Neural progenitor cell (in vitro differentiated cells): ENCODE results near the gene MAD1L1. TPM values are rescaled to one million over a fixed set of nuclear protein-coding genes. Genes with fewer than 3 reads are reported as not detected.

Experiments
- DNase-seq: peaks from one replicate; pipeline ENCODE4 v3.0.0-alpha.2; 2016; ENCODE audit warnings: low spot score
- H2AFZ ChIP-seq: fragments of 200-600 bp; sonication (generic); replicated peaks from 2 replicates; pipeline ENCODE4 v1.6.1; 2016; ENCODE audit warnings: antibody characterized with exemption
- H3F3A ChIP-seq: fragments of 200-600 bp; sonication (generic); 2 replicates; pipeline ENCODE4 v1.6.1; 2016; ENCODE audit warnings: antibody characterized with exemption, low read depth
- H3K27ac ChIP-seq: fragments of 200-600 bp; sonication (generic); 2 replicates; pipeline ENCODE4 v1.5.1; 2016; ENCODE audit warnings: mild to moderate bottlenecking
- H3K27me3 ChIP-seq: fragments of 200-600 bp; sonication (generic); 2 replicates; pipeline ENCODE4 v1.6.1; 2016; ENCODE audit warnings: mild to moderate bottlenecking, moderate library complexity
- H3K36me3 ChIP-seq: fragments of 200-600 bp; sonication (generic); 2 replicates; pipeline ENCODE4 v1.5.1; 2016
- H3K4me1 ChIP-seq: fragments of 200-600 bp; sonication (generic); 2 replicates; pipeline ENCODE4 v1.6.1; 2016; ENCODE audit warnings: mixed run types
- H3K4me2 ChIP-seq: fragments of 200-600 bp; sonication (generic); 2 replicates; pipeline ENCODE4 v1.6.1; 2016
- H3K4me3 ChIP-seq: fragments of 200-600 bp; sonication (generic); 2 replicates; pipeline ENCODE4 v1.5.1; 2016
- H3K79me2 ChIP-seq: fragments of 200-600 bp; sonication (generic); 2 replicates; pipeline ENCODE4 v1.6.1; 2016; ENCODE audit warnings: low read depth
- H3K9ac ChIP-seq: fragments of 200-600 bp; sonication (generic); 2 replicates; pipeline ENCODE4 v1.6.1; 2016
- H3K9me3 ChIP-seq: fragments of 200-600 bp; sonication (generic); 2 replicates; pipeline ENCODE4 v1.5.1; 2016; ENCODE audit warnings: low read depth
- H4K20me1 ChIP-seq: fragments of 200-600 bp; sonication (generic); 2 replicates; pipeline ENCODE4 v1.6.1; 2016; ENCODE audit warnings: low read depth
- H3K27ac Mint-ChIP-seq: 3 replicates; pipeline ENCODE4 v1.8.0; 2021; ENCODE audit warnings: mixed read lengths
- H3K27me3 Mint-ChIP-seq: 2 replicates; pipeline ENCODE4 v1.8.0; 2022; ENCODE audit warnings: low read depth, mild to moderate bottlenecking, inconsistent platforms, moderate library complexity, mixed read lengths; ENCODE audit not compliant: insufficient read depth
- H3K36me3 Mint-ChIP-seq: 3 replicates; pipeline ENCODE4 v1.8.0; 2021; ENCODE audit warnings: mixed read lengths
- H3K4me1 Mint-ChIP-seq: 3 replicates; pipeline ENCODE4 v1.8.0; 2021; ENCODE audit warnings: mixed read lengths
- H3K4me3 Mint-ChIP-seq: 3 replicates; pipeline ENCODE4 v1.8.0; 2021; ENCODE audit warnings: mild to moderate bottlenecking, moderate library complexity, mixed read lengths
- H3K9me3 Mint-ChIP-seq: 3 replicates; pipeline ENCODE4 v1.8.0; 2020; ENCODE audit warnings: mixed read lengths
- CTCF ChIP-seq: fragments of 200-600 bp; sonication (generic); IDR thresholded peaks from 2 replicates; pipeline ENCODE4 v1.5.1; 2017; ENCODE audit warnings: antibody characterized with exemption, mild to moderate bottlenecking
- EZH2 ChIP-seq: fragments of 200-600 bp; sonication (generic); IDR thresholded peaks from 2 replicates; pipeline ENCODE4 v1.6.1; 2017; ENCODE audit warnings: antibody characterized with exemption, mild to moderate bottlenecking, moderate library complexity
- EZH2phosphoT487 ChIP-seq: fragments of 200-600 bp; sonication (generic); IDR thresholded peaks from 2 replicates; pipeline ENCODE4 v1.6.1; 2017; ENCODE audit warnings: antibody characterized with exemption
- total RNA-seq: library from RNA; depleted of rRNA; stranded (reverse); fragments of >200 nt; gene quantifications from 2 replicates; pipeline ENCODE4 v1.2.3, GENCODE V29; 2015; ENCODE audit warnings: low replicate concordance

The MAD1L1 gene
- total RNA-seq, 1 donor from 2014 or later = 23.7 TPM

GRCh38 chr7:2158331-2159175 is 74.2 kb downstream of the MAD1L1 start:
- Mint-ChIP-seq H3K36me3 (peaks cover 12% of the 10 kb centered on the region), H3K27ac (peak overlapping the region; percentile 92), H3K4me1 (peaks cover 38% of the 10 kb centered on the region), H3K4me3 (no peak overlapping the region), H3K9me3 (no peaks in the 10 kb centered on the region), H3K27me3 (peaks cover 2% of the 10 kb centered on the region)
- Histone ChIP-seq H3K27me3 (no peaks in the 10 kb centered on the region), H3K9ac (no peak overlapping the region), H3K36me3 (no peaks in the 10 kb centered on the region), H3K4me3 (no peak overlapping the region), H3K4me2 (peak overlapping the region; percentile 1), H3K4me1 (peaks cover 35% of the 10 kb centered on the region), H3K79me2 (peaks cover 8% of the 10 kb centered on the region), H3K27ac (peak overlapping the region; percentile 60), H3F3A (peaks cover 26% of the 10 kb centered on the region), H3K9me3 (no peaks in the 10 kb centered on the region), H4K20me1 (peaks cover 7% of the 10 kb centered on the region), H2AFZ (no peak overlapping the region)
- no peak for DNase-seq
- TF ChIP-seq EZH2 (no peak), CTCF (no peak), EZH2phosphoT487 (no peak)

- H3K27ac ChIP-seq = peak overlapping the region; percentile 60
- peaks cover 8% of the 10 kb centered on the region for H3K79me2 ChIP-seq
- peak overlapping the region; percentile 1 for H3K4me2 ChIP-seq
- no peaks in the 10 kb centered on the region for H3K9me3 Mint-ChIP-seq
- peaks cover 29% of the 10 kb centered on the region for H3K4me1 Mint-ChIP-seq
- H2AFZ ChIP-seq = no peak overlapping the region
- DNase-seq = peak; percentile 26
- peaks cover 26% of the 10 kb centered on the region for H3K4me1 ChIP-seq
- no peaks in the 10 kb centered on the region for H3K9me3 ChIP-seq
- no peaks in the 10 kb centered on the region for H3K36me3 ChIP-seq
- H3K9ac ChIP-seq = no peak overlapping the region
- no peaks in the 10 kb centered on the region for H3K27me3 ChIP-seq
- H3K4me3 ChIP-seq = no peak overlapping the region
- no peak for TF ChIP-seq CTCF
- TF ChIP-seq EZH2phosphoT487 = no peak
- no peak for TF ChIP-seq EZH2
- H3K4me3 Mint-ChIP-seq = no peak overlapping the region
- H3K27me3 Mint-ChIP-seq = no peaks in the 10 kb centered on the region
- H3K36me3 Mint-ChIP-seq = peaks cover 17% of the 10 kb centered on the region
- peaks cover 19% of the 10 kb centered on the region for H3F3A ChIP-seq
- H3K27ac Mint-ChIP-seq = peak overlapping the region; percentile 92
- peaks cover 7% of the 10 kb centered on the region for H4K20me1 ChIP-seq
Observed at GRCh38 chr7:2157473-2158279, 75.1 kb downstream of the MAD1L1 start.

GRCh38 chr7:2156756-2157472 is 75.8 kb downstream of the MAD1L1 start:
- Histone ChIP-seq H3K9ac (no peak overlapping the region), H3K4me1 (peaks cover 23% of the 10 kb centered on the region), H3F3A (peaks cover 15% of the 10 kb centered on the region), H3K79me2 (peaks cover 8% of the 10 kb centered on the region), H2AFZ (no peak overlapping the region), H3K36me3 (no peaks in the 10 kb centered on the region), H4K20me1 (peaks cover 14% of the 10 kb centered on the region), H3K9me3 (no peaks in the 10 kb centered on the region), H3K27ac (no peak overlapping the region), H3K4me3 (no peak overlapping the region), H3K4me2 (no peak overlapping the region), H3K27me3 (no peaks in the 10 kb centered on the region)
- Mint-ChIP-seq H3K4me1 (peaks cover 25% of the 10 kb centered on the region), H3K27ac (peak overlapping the region; percentile 89), H3K36me3 (peaks cover 17% of the 10 kb centered on the region), H3K27me3 (no peaks in the 10 kb centered on the region), H3K4me3 (no peak overlapping the region), H3K9me3 (no peaks in the 10 kb centered on the region)
- no peak for DNase-seq
- TF ChIP-seq EZH2 (no peak), CTCF (no peak), EZH2phosphoT487 (no peak)
